Measurements from ENCODE around the gene C1orf35.

DNA sequence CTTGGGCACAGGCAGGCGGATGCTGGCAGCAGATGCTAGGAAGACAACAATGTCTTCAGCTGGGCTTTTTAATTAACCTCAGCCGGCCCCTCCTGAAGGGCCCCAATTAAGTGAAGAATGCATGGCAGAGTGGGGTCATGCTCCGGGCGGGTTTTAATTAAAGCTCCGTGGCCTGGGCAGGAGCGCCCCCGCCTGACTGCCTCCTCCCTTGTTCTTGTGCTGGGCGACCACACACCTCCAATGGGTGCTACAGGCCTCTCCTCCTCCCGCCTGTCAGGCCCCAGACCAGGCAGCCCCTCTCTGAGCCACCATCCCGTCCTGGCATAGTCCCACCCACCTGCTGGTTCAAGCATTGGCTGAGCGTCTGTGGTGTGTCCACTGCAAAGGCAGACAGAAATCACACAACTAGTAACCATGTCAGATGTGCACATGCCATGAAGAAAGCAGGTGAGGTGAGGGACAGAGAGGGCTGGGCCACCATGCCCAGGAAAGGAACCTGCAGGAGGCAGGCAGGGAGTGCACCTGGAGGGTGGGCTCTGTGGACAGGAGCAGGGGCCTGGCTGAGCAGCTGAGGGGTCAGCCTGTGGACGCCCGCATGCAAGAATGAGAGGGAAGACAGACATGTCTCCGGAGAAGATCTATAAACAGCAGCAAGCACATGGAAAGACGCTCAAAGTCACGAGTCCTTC is 29.1 kb downstream of the C1orf35 start:
- no peak for TF ChIP-seq FOXM1 (IDR thresholded peaks at IDR 0.05; ENCODE audit: borderline replicate concordance, low read depth)
- no peak for TF ChIP-seq TCF12 (IDR thresholded peaks at IDR 0.05; ENCODE audit: low read depth)
- TF ChIP-seq EGR1 (IDR thresholded peaks at IDR 0.05): no peak
- peak; percentile 67 for TF ChIP-seq RAD21 (IDR thresholded peaks at IDR 0.05; ENCODE audit: low read depth)
- no peak for TF ChIP-seq TEAD4 (IDR thresholded peaks at IDR 0.05)
- TF ChIP-seq, protein P1, sequence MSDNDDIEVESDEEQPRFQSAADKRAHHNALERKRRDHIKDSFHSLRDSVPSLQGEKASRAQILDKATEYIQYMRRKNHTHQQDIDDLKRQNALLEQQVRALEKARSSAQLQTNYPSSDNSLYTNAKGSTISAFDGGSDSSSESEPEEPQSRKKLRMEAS (IDR thresholded peaks at IDR 0.05): no peak
- TF ChIP-seq EP300 (IDR thresholded peaks at IDR 0.05; ENCODE audit: borderline replicate concordance): no peak
- TF ChIP-seq, protein P2, sequence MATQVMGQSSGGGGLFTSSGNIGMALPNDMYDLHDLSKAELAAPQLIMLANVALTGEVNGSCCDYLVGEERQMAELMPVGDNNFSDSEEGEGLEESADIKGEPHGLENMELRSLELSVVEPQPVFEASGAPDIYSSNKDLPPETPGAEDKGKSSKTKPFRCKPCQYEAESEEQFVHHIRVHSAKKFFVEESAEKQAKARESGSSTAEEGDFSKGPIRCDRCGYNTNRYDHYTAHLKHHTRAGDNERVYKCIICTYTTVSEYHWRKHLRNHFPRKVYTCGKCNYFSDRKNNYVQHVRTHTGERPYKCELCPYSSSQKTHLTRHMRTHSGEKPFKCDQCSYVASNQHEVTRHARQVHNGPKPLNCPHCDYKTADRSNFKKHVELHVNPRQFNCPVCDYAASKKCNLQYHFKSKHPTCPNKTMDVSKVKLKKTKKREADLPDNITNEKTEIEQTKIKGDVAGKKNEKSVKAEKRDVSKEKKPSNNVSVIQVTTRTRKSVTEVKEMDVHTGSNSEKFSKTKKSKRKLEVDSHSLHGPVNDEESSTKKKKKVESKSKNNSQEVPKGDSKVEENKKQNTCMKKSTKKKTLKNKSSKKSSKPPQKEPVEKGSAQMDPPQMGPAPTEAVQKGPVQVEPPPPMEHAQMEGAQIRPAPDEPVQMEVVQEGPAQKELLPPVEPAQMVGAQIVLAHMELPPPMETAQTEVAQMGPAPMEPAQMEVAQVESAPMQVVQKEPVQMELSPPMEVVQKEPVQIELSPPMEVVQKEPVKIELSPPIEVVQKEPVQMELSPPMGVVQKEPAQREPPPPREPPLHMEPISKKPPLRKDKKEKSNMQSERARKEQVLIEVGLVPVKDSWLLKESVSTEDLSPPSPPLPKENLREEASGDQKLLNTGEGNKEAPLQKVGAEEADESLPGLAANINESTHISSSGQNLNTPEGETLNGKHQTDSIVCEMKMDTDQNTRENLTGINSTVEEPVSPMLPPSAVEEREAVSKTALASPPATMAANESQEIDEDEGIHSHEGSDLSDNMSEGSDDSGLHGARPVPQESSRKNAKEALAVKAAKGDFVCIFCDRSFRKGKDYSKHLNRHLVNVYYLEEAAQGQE (IDR thresholded peaks at IDR 0.05; ENCODE audit: low read depth): no peak
- TF ChIP-seq CEBPB (IDR thresholded peaks at IDR 0.05): no peak
- no peak for TF ChIP-seq TAF1 (IDR thresholded peaks at IDR 0.05; ENCODE audit: low read depth)
- TF ChIP-seq, protein P3, sequence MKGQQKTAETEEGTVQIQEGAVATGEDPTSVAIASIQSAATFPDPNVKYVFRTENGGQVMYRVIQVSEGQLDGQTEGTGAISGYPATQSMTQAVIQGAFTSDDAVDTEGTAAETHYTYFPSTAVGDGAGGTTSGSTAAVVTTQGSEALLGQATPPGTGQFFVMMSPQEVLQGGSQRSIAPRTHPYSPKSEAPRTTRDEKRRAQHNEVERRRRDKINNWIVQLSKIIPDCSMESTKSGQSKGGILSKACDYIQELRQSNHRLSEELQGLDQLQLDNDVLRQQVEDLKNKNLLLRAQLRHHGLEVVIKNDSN (IDR thresholded peaks at IDR 0.05): no peak
- TF ChIP-seq YY1 (IDR thresholded peaks at IDR 0.05; ENCODE audit: low read depth): no peak
- TF ChIP-seq NFIC (IDR thresholded peaks at IDR 0.05): no peak

Data from Ishikawa (cell line).